Sigmoid colon (tissue), 7 donors: ENCODE measurements around the gene TBC1D9B. TPM values are rescaled to one million over a fixed set of nuclear protein-coding genes. Genes with fewer than 3 reads are reported as not detected.

Source experiments
- DNase-seq: peaks from one replicate; pipeline ENCODE4 v3.0.0-alpha.2; 2019
- H3K27ac ChIP-seq, 4 donors: fragments of 200-600 bp; sonication (generic); one replicate each; pipeline ENCODE4 v1.5.1; 2016 to 2019; ENCODE audit warnings: mild to moderate bottlenecking in 1 of 4
- H3K27me3 ChIP-seq, 3 donors: fragments of 200-600 bp; sonication (generic); one replicate each; pipeline ENCODE4 v1.5.1; 2019; ENCODE audit warnings: mild to moderate bottlenecking in 1 of 3
- H3K36me3 ChIP-seq, 4 donors: fragments of 200-600 bp; sonication (generic); one replicate each; pipeline ENCODE4 v1.5.1; 2016 to 2019
- H3K4me1 ChIP-seq, 4 donors: fragments of 200-600 bp; sonication (generic); one replicate each; pipeline ENCODE4 v1.5.1; 2017 to 2019
- H3K4me3 ChIP-seq, 4 donors: fragments of 200-600 bp; sonication (generic); one replicate each; pipeline ENCODE4 v1.5.1; 2017 to 2019; ENCODE audit warnings: mild to moderate bottlenecking in 2 of 4, moderate library complexity in 1 of 4
- H3K9me3 ChIP-seq, 4 donors: fragments of 200-600 bp in 3 of 4; sonication (generic) in 3 of 4; one replicate each; pipeline versions ENCODE4 v1.5.1 to v1.6.1; 2013 to 2019
- EP300 ChIP-seq, 4 donors: sonication (generic); formaldehyde crosslinking; IDR thresholded peaks; one replicate each; pipeline ENCODE4 v1.6.1; 2017; ENCODE audit warnings: antibody characterized with exemption in 4 of 4
- POLR2A ChIP-seq, 2 donors: fragments of 450-650 bp; IDR thresholded peaks; one replicate each; pipeline ENCODE4 v1.6.1; 2016; ENCODE audit warnings: antibody characterized with exemption in 2 of 2, mild to moderate bottlenecking in 2 of 2, moderate library complexity in 2 of 2
- POLR2AphosphoS5 ChIP-seq, 4 donors: sonication (generic); formaldehyde crosslinking; IDR thresholded peaks; one replicate each; pipeline ENCODE4 v1.6.1; 2017; ENCODE audit warnings: antibody characterized with exemption in 4 of 4
- WGBS, 2 donors: extraction: QIAGEN DNeasy Blood & Tissue Kit; methylation state at CpG; one replicate each; pipeline ENCODE4 v1.1.7; 2013; 5-methylcytosine and 5-hydroxymethylcytosine counted together
- intact Hi-C: fragments of 100-400 bp; cut with DNase I; formaldehyde crosslinking; loops from one replicate; pipeline ENCODE4 v1.15.1; 2023
- polyA plus RNA-seq, 3 donors: library from polyadenylated mRNA; stranded (reverse); fragments of 200-250 nt; gene quantifications; one replicate each; pipeline ENCODE4 v1.2.3, GENCODE V29; 2013
- total RNA-seq, 4 donors: library from RNA; depleted of rRNA; stranded (reverse); fragments of >200 nt; gene quantifications; one replicate each; pipeline ENCODE4 v1.1.0, GENCODE V29; 2016
- TF ChIP-seq, protein P1 (sequence below), 4 experiments: fragments of 450-650 bp in 3 of 4; fragments of 200-600 bp in 1 of 4; IDR thresholded peaks; one replicate each; pipeline ENCODE4 v1.5.1; 2016 to 2019; ENCODE audit warnings: antibody characterized with exemption in 4 of 4, mild to moderate bottlenecking in 3 of 4, moderate library complexity in 2 of 4
- donor health status: healthy with polysubstance abuse.
- donor health status: Bipolar disorder and iron deficiency.
- donor health status: healthy.

The TBC1D9B gene
- total and polyA plus RNA-seq, 7 donors: 35.4 to 1,545 (median 291) TPM

GRCh38 chr5:179906294-179906794 lies 1.4 kb downstream of the TBC1D9B start:
- no peak for DNase-seq
- Histone ChIP-seq H3K4me1 (peaks cover 0 to 21% (median 19%) of the 10 kb centered on the region in 4 donors), H3K4me3 (peak overlapping the region in 3 of 4 donors; percentile 61 to 72 (median 71)), H3K27ac (peak overlapping the region in 3 of 4 donors; percentile 79 to 85 (median 82)), H3K9me3 (no peaks in the 10 kb centered on the region), H3K36me3 (peaks cover 0 to 35% (median 12%) of the 10 kb centered on the region in 4 donors), H3K27me3 (no peaks in the 10 kb centered on the region)
- TF ChIP-seq EP300 (IDR thresholded peaks at IDR 0.05) (no peak), POLR2A (IDR thresholded peaks at IDR 0.05) (no peak)
- TF ChIP-seq, protein P1, sequence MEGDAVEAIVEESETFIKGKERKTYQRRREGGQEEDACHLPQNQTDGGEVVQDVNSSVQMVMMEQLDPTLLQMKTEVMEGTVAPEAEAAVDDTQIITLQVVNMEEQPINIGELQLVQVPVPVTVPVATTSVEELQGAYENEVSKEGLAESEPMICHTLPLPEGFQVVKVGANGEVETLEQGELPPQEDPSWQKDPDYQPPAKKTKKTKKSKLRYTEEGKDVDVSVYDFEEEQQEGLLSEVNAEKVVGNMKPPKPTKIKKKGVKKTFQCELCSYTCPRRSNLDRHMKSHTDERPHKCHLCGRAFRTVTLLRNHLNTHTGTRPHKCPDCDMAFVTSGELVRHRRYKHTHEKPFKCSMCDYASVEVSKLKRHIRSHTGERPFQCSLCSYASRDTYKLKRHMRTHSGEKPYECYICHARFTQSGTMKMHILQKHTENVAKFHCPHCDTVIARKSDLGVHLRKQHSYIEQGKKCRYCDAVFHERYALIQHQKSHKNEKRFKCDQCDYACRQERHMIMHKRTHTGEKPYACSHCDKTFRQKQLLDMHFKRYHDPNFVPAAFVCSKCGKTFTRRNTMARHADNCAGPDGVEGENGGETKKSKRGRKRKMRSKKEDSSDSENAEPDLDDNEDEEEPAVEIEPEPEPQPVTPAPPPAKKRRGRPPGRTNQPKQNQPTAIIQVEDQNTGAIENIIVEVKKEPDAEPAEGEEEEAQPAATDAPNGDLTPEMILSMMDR (IDR thresholded peaks at IDR 0.05): no peak
- 85 to 88% methylated on average over 24 of the region's 24 CpGs for WGBS, 2 donors
- intact Hi-C loops: loop anchor here (5.0 kb wide), 4 partner anchors 49 to 166 kb away; partner anchors contain the start of genes MGAT4B, MRNIP and RNF130

- DNase-seq: no peak
- Histone ChIP-seq H3K27me3 (no peaks in the 10 kb centered on the region), H3K9me3 (no peaks in the 10 kb centered on the region), H3K4me1 (peaks cover 0 to 21% (median 19%) of the 10 kb centered on the region in 4 donors), H3K27ac (no peak overlapping the region), H3K4me3 (no peak overlapping the region), H3K36me3 (peaks cover 0 to 37% (median 15%) of the 10 kb centered on the region in 4 donors)
- intact Hi-C loops: loop anchor here (5.0 kb wide), 4 partner anchors 48 to 167 kb away; partner anchors contain the start of genes MGAT4B, MRNIP and RNF130
- TF ChIP-seq, protein P1 (IDR thresholded peaks at IDR 0.05): no peak
- TF ChIP-seq POLR2AphosphoS5 (IDR thresholded peaks at IDR 0.05) (no peak), EP300 (IDR thresholded peaks at IDR 0.05) (no peak), POLR2A (IDR thresholded peaks at IDR 0.05) (no peak)
- 84 to 90% methylated on average over 8 of the region's 8 CpGs for WGBS, 2 donors
Observed at GRCh38 chr5:179905161-179905560, 2.5 kb downstream of the TBC1D9B start.

DNA sequence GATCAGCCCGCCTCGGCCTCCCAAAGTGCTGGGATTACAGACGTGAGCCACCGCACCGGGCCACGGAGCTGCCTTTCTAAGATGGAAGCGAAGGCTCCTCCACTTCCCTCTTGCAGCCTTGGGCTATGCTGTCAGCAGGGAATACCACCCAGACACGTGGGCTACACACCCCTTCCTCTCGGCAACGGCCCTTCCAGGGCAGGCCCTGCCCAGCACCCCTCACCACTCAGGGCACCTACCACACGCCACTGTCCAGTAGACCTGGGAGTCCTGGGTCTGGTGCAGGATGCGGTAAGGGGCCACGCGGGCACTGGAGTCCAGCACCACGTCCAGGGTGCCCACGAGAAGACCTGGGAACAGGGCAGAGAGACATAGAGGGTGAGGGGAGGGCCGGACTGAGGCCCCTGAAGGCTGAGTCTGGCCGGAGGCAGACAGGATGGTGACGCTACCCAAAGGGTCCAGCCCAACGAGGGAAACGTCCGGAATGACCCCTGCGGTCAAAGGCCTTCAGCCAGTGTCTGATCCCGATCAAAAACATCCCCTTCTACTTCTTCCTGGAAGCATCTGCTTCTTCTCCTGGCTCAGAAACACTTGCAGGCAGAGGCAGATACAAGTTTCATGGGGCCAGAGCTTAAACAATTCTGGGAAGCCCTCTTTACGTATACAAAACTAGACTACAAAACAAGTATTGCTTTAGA lies 3.1 kb downstream of the TBC1D9B start:
- no peak for DNase-seq
- no peak overlapping the region for H3K27ac ChIP-seq
- TF ChIP-seq POLR2A (IDR thresholded peaks at IDR 0.05): no peak
- TF ChIP-seq POLR2AphosphoS5 (IDR thresholded peaks at IDR 0.05): no peak
- no peak for TF ChIP-seq EP300 (IDR thresholded peaks at IDR 0.05)
- TF ChIP-seq, protein P1 (IDR thresholded peaks at IDR 0.05): no peak
- no peak overlapping the region for H3K4me3 ChIP-seq
- peaks cover 0 to 21% (median 19%) of the 10 kb centered on the region in 4 donors for H3K4me1 ChIP-seq
- no peaks in the 10 kb centered on the region for H3K27me3 ChIP-seq
- H3K36me3 ChIP-seq: peaks cover 0 to 42% (median 15%) of the 10 kb centered on the region in 4 donors
- intact Hi-C loops: loop anchor here (5.0 kb wide), 4 partner anchors 47 to 168 kb away; partner anchors contain the start of genes MGAT4B, MRNIP and RNF130
- WGBS, 2 donors: 94 to 95% methylated on average over 25 of the region's 25 CpGs
- H3K9me3 ChIP-seq: no peaks in the 10 kb centered on the region

GRCh38 chr5:179902763-179903158 lies 4.9 kb downstream of the TBC1D9B start:
- Histone ChIP-seq H3K27me3 (no peaks in the 10 kb centered on the region), H3K9me3 (no peaks in the 10 kb centered on the region), H3K4me1 (peaks cover 0 to 12% (median 11%) of the 10 kb centered on the region in 4 donors), H3K27ac (no peak overlapping the region), H3K4me3 (no peak overlapping the region), H3K36me3 (peaks cover 15 to 61% (median 27%) of the 10 kb centered on the region in 4 donors)
- TF ChIP-seq, protein P1 (IDR thresholded peaks at IDR 0.05): no peak
- TF ChIP-seq POLR2A (IDR thresholded peaks at IDR 0.05) (no peak), POLR2AphosphoS5 (IDR thresholded peaks at IDR 0.05) (no peak), EP300 (IDR thresholded peaks at IDR 0.05) (no peak)
- intact Hi-C loops: no loop called here
- no peak for DNase-seq
- WGBS, 2 donors: 92 to 95% methylated on average over 7 of the region's 7 CpGs
